HCT116 (cell line): ENCODE data around the gene RHEBL1. TPM values are rescaled to one million over a fixed set of nuclear protein-coding genes. Genes with fewer than 3 reads are reported as not detected.
"Not testable (repeated sequence)": the region's sequence is repeated elsewhere in the genome, so short reads cannot be mapped to it uniquely, and the experiment has no call there.

Source experiments
- ATAC-seq: fragments of 200-7000 bp; cut with Tn5 transposase; 2 replicates; pipeline ENCODE4 v1.9.1; 2020; ENCODE audit warnings: mild to moderate bottlenecking, moderate library complexity
- BruUV-seq: library from RNA; stranded (reverse); fragments of 400-500 nt; replicated peaks from 2 replicates; lab custom pipeline; 2021; lab: Mats Ljungman, UMichigan
- CTCF ChIA-PET: fragments of 300-600 bp; sonication (Branson Sonifier 250); formaldehyde crosslinking; loops from one replicate; lab custom pipeline; 2021; ENCODE audit warnings: antibody characterized with exemption; lab: Charles Lee
- POLR2A ChIA-PET: fragments of 300-600, 350-600 bp; sonication (Branson Sonifier 250); formaldehyde crosslinking; loops from one replicate; lab custom pipeline; 2021; ENCODE audit warnings: antibody characterized with exemption; lab: Charles Lee
- RAD21 ChIA-PET, 2 experiments: fragments of 300-600 bp; sonication (Branson Sonifier 250); formaldehyde crosslinking; loops; one replicate each; lab custom pipeline; 2023; ENCODE audit warnings: low total read pairs in 2 of 2; ENCODE audit not compliant: uncharacterized antibody in 2 of 2, unreplicated experiment in 2 of 2, low non-redundant PET in 1 of 2; lab: Charles Lee
- DNase-seq: peaks from one replicate; pipeline ENCODE4 v3.0.0-alpha.2; 2010; ENCODE audit warnings: low read depth, low spot score
- H2AFZ ChIP-seq: fragments of 200-600 bp; shearing (Covaris generic), sonication (generic); 2 replicates; pipeline ENCODE4 v1.6.1; 2017; ENCODE audit warnings: low read depth, mixed run types, mixed read lengths, antibody characterized with exemption, low read length; ENCODE audit not compliant: poor library complexity, severe bottlenecking
- H3K27ac ChIP-seq: 2 replicates; pipeline ENCODE4 v1.5.1; 2012; ENCODE audit warnings: low read depth, low read length
- H3K27me3 ChIP-seq: fragments of 200-600 bp; sonication (generic); 2 replicates; pipeline ENCODE4 v1.6.1; 2016; ENCODE audit warnings: mixed run types, low read length, mixed read lengths; ENCODE audit not compliant: insufficient read depth
- H3K36me3 ChIP-seq, 2 experiments: fragments of 200-500 bp in 1 of 2; fragments of 200-600 bp in 1 of 2; sonication (Bioruptor generic) in 1 of 2; sonication (generic) in 1 of 2; 2 replicates each; pipeline versions ENCODE4 v1.5.1 to v1.6.1; 2014 to 2016; ENCODE audit warnings: low read length in 2 of 2, inconsistent platforms in 1 of 2, mixed read lengths in 1 of 2, mixed run types in 1 of 2; ENCODE audit not compliant: insufficient read depth in 2 of 2, control insufficient read depth in 1 of 2
- H3K4me1 ChIP-seq, 2 experiments: fragments of 200-600 bp in 1 of 2; sonication (generic) in 1 of 2; 2 replicates each; pipeline versions ENCODE4 v1.5.1 to v1.6.1; 2012 to 2017; ENCODE audit warnings: low read length in 2 of 2, inconsistent platforms in 1 of 2, mild to moderate bottlenecking in 1 of 2, mixed read lengths in 1 of 2, mixed run types in 1 of 2, moderate library complexity in 1 of 2; ENCODE audit not compliant: insufficient read depth in 2 of 2, control insufficient read depth in 1 of 2
- H3K4me2 ChIP-seq: fragments of 200-600 bp; sonication (generic); 2 replicates; pipeline ENCODE4 v1.6.1; 2017; ENCODE audit warnings: mixed run types, low read length, mixed read lengths
- H3K4me3 ChIP-seq, 2 experiments: fragments of 200-600 bp in 1 of 2; sonication (generic) in 1 of 2; replicated peaks in 1 of 2; 2 replicates each; pipeline ENCODE4 v1.5.1; 2011 to 2016; ENCODE audit warnings: low read length in 2 of 2, control low read depth in 1 of 2, low read depth in 1 of 2, mild to moderate bottlenecking in 1 of 2, mixed read lengths in 1 of 2, mixed run types in 1 of 2
- H3K79me2 ChIP-seq: fragments of 200-600 bp; sonication (generic); 2 replicates; pipeline ENCODE4 v1.6.1; 2017; ENCODE audit warnings: mild to moderate bottlenecking, mixed run types, low read length, moderate library complexity, mixed read lengths; ENCODE audit not compliant: insufficient read depth
- H3K9ac ChIP-seq: fragments of 200-600 bp; sonication (generic); 2 replicates; pipeline ENCODE4 v1.6.1; 2016; ENCODE audit warnings: low read length, mixed read lengths
- H3K9me2 ChIP-seq: fragments of 200-600 bp; sonication (generic), shearing (Covaris generic); 2 replicates; pipeline ENCODE4 v1.6.1; 2017; ENCODE audit warnings: mixed run types, mild to moderate bottlenecking, moderate library complexity; ENCODE audit not compliant: insufficient read depth
- H3K9me3 ChIP-seq, 2 experiments: fragments of 200-500 bp in 1 of 2; fragments of 200-600 bp in 1 of 2; sonication (Bioruptor generic) in 1 of 2; sonication (generic) in 1 of 2; 2 replicates each; pipeline ENCODE4 v1.6.1; 2014 to 2017; ENCODE audit warnings: low read length in 2 of 2, mixed read lengths in 2 of 2, inconsistent platforms in 1 of 2, low read depth in 1 of 2, mild to moderate bottlenecking in 1 of 2, mixed run types in 1 of 2, moderate library complexity in 1 of 2; ENCODE audit not compliant: control insufficient read depth in 1 of 2, insufficient read depth in 1 of 2
- H4K20me1 ChIP-seq: fragments of 200-600 bp; sonication (generic), shearing (Covaris generic); 2 replicates; pipeline ENCODE4 v1.6.1; 2017; ENCODE audit warnings: mixed run types, mild to moderate bottlenecking, moderate library complexity; ENCODE audit not compliant: insufficient read depth
- CEBPB ChIP-seq: IDR thresholded peaks from 2 replicates; pipeline ENCODE4 v1.6.1; 2012; ENCODE audit warnings: low read depth
- EGR1 ChIP-seq: IDR thresholded peaks from 2 replicates; pipeline ENCODE4 v1.6.1; 2012; ENCODE audit warnings: low read depth
- JUND ChIP-seq: IDR thresholded peaks from 2 replicates; pipeline ENCODE4 v1.6.1; 2012
- POLR2AphosphoS5 ChIP-seq: IDR thresholded peaks from 2 replicates; pipeline ENCODE4 v1.6.1; 2011; ENCODE audit warnings: mild to moderate bottlenecking, low read depth, low read length, moderate library complexity
- SIN3A ChIP-seq: IDR thresholded peaks from 2 replicates; pipeline ENCODE4 v1.6.1; 2012; ENCODE audit warnings: low read depth
- YY1 ChIP-seq: IDR thresholded peaks from 2 replicates; pipeline ENCODE4 v1.6.1; 2011; ENCODE audit warnings: low read length, low read depth, moderate library complexity, mild to moderate bottlenecking; ENCODE audit not compliant: insufficient replicate concordance; ENCODE audit errors: extremely low read depth
- intact Hi-C: fragments of 100-400 bp; cut with micrococcal nuclease; formaldehyde crosslinking; loops from 2 replicates; pipeline ENCODE4 v1.10.0; 2022
- total RNA-seq: library from RNA; stranded (reverse); gene quantifications from one replicate; pipeline ENCODE4 v1.2.1, GENCODE V29; 2021; ENCODE audit not compliant: unreplicated experiment
- TF ChIP-seq, protein P1 (sequence below): IDR thresholded peaks from 2 replicates; pipeline ENCODE4 v1.6.1; 2011; ENCODE audit warnings: mild to moderate bottlenecking, low read length, moderate library complexity; ENCODE audit not compliant: insufficient replicate concordance; ENCODE audit errors: extremely low read depth
- TF ChIP-seq, protein P2 (sequence below): IDR thresholded peaks from 2 replicates; pipeline ENCODE4 v1.6.1; 2012

Gene RHEBL1
- total RNA-seq, 1 experiment from 2014 or later = 2.8 TPM

DNA sequence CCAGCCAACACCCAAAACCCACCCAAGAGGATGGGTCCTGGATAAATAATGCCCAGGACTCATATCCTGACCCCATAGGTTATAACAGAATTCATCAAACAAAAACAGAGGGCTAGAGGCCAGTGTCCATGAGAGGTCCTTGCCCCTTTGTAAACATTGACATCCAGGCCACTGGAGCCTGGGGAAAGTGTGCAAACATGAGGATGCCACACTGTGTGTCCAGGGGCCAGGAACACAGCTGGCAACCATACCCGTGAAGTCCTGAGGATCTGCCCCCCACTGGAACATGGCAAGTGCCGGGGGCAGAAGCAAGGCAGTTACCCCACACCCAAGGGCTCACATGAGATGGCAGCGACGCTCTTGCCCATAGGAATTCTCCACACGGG, 5.0 kb downstream of the RHEBL1 start:
- ChIA-PET POLR2A (interaction anchor here (1.2 to 2.0 kb wide), 3 partner anchors 8 to 66 kb away, joined by 4 to 11 read pairs (median 6); partner anchors contain the start of gene TUBA1B), RAD21 (interaction anchor here in 1 of 2 experiments (1.2 kb wide), 1 partner anchor 56 kb away, joined by 3 read pairs; no protein-coding TSS in a partner anchor), CTCF (interaction anchor here (0.5 to 3.7 kb wide), 16 partner anchors 9 to 302 kb away, joined by 3 to 32 read pairs (median 5); partner anchors contain the start of genes DHH, LMBR1L and TUBA1B)
- no peak for ATAC-seq
- TF ChIP-seq, protein P1, sequence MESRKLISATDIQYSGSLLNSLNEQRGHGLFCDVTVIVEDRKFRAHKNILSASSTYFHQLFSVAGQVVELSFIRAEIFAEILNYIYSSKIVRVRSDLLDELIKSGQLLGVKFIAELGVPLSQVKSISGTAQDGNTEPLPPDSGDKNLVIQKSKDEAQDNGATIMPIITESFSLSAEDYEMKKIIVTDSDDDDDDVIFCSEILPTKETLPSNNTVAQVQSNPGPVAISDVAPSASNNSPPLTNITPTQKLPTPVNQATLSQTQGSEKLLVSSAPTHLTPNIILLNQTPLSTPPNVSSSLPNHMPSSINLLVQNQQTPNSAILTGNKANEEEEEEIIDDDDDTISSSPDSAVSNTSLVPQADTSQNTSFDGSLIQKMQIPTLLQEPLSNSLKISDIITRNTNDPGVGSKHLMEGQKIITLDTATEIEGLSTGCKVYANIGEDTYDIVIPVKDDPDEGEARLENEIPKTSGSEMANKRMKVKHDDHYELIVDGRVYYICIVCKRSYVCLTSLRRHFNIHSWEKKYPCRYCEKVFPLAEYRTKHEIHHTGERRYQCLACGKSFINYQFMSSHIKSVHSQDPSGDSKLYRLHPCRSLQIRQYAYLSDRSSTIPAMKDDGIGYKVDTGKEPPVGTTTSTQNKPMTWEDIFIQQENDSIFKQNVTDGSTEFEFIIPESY = no peak
- TF ChIP-seq POLR2AphosphoS5 (no peak), YY1 (no peak), SIN3A (no peak), EGR1 (no peak), JUND (no peak), CEBPB (no peak)
- TF ChIP-seq, protein P2, sequence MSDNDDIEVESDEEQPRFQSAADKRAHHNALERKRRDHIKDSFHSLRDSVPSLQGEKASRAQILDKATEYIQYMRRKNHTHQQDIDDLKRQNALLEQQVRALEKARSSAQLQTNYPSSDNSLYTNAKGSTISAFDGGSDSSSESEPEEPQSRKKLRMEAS = no peak
- Histone ChIP-seq H2AFZ (no peak overlapping the region), H3K4me2 (no peak overlapping the region), H3K27me3 (no peaks in the 10 kb centered on the region), H3K9me3 (no peaks in the 10 kb centered on the region), H3K9me2 (no peaks in the 10 kb centered on the region), H4K20me1 (no peaks in the 10 kb centered on the region), H3K79me2 (peaks cover 17% of the 10 kb centered on the region), H3K4me3 (no peak overlapping the region), H3K27ac (no peak overlapping the region), H3K9ac (no peak overlapping the region), H3K36me3 (no peaks in the 10 kb centered on the region), H3K4me1 (peaks cover 0 to 27% of the 10 kb centered on the region in 2 experiments; a peak in 2 of 4 replicates)
- BruUV-seq = no TSS peak
- DNase-seq = no peak
- intact Hi-C loops = loop anchor here (1.0 to 2.0 kb wide), 4 partner anchors 28 to 171 kb away; partner anchors contain the start of gene TUBA1B

DNA sequence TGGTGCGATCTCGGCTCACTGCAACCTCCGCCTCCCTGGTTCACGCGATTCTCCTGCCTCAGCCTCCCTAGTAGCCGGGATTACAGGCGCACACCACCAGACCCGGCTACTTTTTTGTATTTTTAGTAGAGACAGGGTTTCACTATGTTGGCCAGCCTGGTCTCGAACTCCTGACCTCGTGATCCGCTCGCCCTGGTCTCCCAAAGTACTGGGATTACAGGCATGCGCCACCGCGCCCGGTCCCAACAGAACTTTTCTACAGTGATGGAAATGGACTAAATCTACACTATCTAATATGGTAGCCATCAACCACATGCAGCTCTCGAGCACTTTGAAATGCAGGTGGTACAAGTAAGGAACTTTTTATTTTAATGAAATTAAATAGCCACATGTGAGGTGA, 7.9 kb downstream of the RHEBL1 start:
- Histone ChIP-seq H3K4me1 (peaks cover 17 to 40% of the 10 kb centered on the region in 2 experiments), H3K27ac (0 out of 2 replicates have a peak overlapping the region, but pooled peaks have one; percentile 89), H3K79me2 (peaks cover 45% of the 10 kb centered on the region), H3K9ac (peak overlapping the region; percentile 97; the same call in 1 of the 2 replicates), H3K4me3 (peak overlapping the region; percentile 76 to 92), H3K4me2 (peak overlapping the region; percentile 97)
- H3K36me3 ChIP-seq, intact Hi-C loops, H3K9me2 ChIP-seq, BruUV-seq, POLR2A ChIA-PET, DNase-seq, H4K20me1 ChIP-seq, H3K9me3 ChIP-seq, ATAC-seq, RAD21 ChIA-PET, H3K27me3 ChIP-seq, H2AFZ ChIP-seq: not testable (repeated sequence)
- CTCF ChIA-PET = interaction anchor here (3.5 to 3.7 kb wide), 2 partner anchors 26 to 32 kb away, joined by 23 to 32 read pairs; partner anchors contain the start of gene DHH
